Chondrocyte (in vitro differentiated cells): ENCODE data around the gene STK32B. TPM values are rescaled to one million over a fixed set of nuclear protein-coding genes. Genes with fewer than 3 reads are reported as not detected.

Experiments
- DNase-seq: peaks from one replicate; pipeline ENCODE4 v3.0.0; 2021; ENCODE audit warnings: mixed read lengths, low spot score
- H3K27ac Mint-ChIP-seq: one replicate; pipeline ENCODE4 v1.8.0; 2021; ENCODE audit warnings: mild to moderate bottlenecking, moderate library complexity, mixed read lengths; ENCODE audit not compliant: unreplicated experiment
- H3K27me3 Mint-ChIP-seq: 2 replicates; pipeline ENCODE4 v1.8.0; 2021; ENCODE audit warnings: low read depth, mixed read lengths
- H3K36me3 Mint-ChIP-seq: 2 replicates; pipeline ENCODE4 v1.8.0; 2021; ENCODE audit warnings: low read depth, mixed read lengths
- H3K4me1 Mint-ChIP-seq: 2 replicates; pipeline ENCODE4 v1.8.0; 2021; ENCODE audit warnings: low read depth, mild to moderate bottlenecking, mixed read lengths
- H3K4me3 Mint-ChIP-seq: one replicate; pipeline ENCODE4 v1.8.0; 2021; ENCODE audit warnings: mild to moderate bottlenecking, moderate library complexity, mixed read lengths; ENCODE audit not compliant: unreplicated experiment
- H3K9me3 Mint-ChIP-seq: 2 replicates; pipeline ENCODE4 v1.8.0; 2021; ENCODE audit warnings: low read depth, mixed read lengths
- total RNA-seq: library from RNA; stranded (reverse); gene quantifications from 3 replicates; pipeline ENCODE4 v1.2.1, GENCODE V29; 2021
- TF ChIP-seq, protein P1 (sequence below): fragments of 200-600 bp; sonication (generic); IDR thresholded peaks from 2 replicates; pipeline ENCODE4 v1.5.0; 2021; ENCODE audit warnings: antibody characterized with exemption, mild to moderate bottlenecking, moderate library complexity

The STK32B gene
- total RNA-seq, 1 donor from 2014 or later, result 14.2 TPM

DNA sequence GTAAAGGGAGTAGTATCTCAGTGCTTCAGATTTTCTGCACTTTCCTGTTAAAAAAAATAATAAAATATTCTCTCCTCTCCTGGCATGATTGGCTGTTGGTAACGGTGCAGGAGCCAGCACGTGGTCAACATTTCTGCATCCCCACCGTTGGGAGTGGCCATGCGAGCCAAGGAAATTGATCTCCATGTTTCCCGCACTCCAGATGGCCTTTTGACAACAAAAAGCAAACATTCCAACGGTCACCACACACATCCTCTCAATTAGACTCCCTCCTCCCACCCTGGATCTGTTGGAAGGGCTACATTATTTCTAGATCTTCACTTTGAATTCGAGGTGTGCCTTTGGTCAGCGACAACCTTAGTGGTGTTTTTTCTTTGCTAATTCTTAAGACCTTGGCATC, 45.0 kb downstream of the STK32B start:
- peaks cover 2% of the 10 kb centered on the region for H3K36me3 Mint-ChIP-seq

DNA sequence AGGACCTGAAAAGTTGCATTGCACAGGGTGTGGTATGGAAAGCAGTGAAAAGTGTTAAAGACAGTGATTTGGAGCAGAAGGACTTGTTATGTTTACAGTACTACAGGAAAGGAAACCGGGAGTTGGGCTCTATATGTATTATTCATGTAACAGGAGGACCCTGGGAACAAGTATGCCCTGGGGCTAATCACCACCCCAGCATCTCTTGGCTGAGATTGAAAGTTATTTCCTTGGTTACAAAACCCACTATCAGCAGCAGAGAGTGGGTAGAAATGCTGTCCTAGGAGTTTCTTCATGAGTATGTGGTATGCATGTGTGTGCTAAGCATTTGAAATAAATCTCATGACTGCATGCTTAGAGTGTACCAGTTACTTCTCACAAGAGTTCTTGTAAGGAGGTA, 46.9 kb downstream of the STK32B start:
- H3K4me3 Mint-ChIP-seq, result no peak overlapping the region
- H3K36me3 Mint-ChIP-seq, result no peaks in the 10 kb centered on the region
- peaks cover 6% of the 10 kb centered on the region for H3K9me3 Mint-ChIP-seq
- H3K27ac Mint-ChIP-seq, result peak overlapping the region; percentile 8
- TF ChIP-seq, protein P1, sequence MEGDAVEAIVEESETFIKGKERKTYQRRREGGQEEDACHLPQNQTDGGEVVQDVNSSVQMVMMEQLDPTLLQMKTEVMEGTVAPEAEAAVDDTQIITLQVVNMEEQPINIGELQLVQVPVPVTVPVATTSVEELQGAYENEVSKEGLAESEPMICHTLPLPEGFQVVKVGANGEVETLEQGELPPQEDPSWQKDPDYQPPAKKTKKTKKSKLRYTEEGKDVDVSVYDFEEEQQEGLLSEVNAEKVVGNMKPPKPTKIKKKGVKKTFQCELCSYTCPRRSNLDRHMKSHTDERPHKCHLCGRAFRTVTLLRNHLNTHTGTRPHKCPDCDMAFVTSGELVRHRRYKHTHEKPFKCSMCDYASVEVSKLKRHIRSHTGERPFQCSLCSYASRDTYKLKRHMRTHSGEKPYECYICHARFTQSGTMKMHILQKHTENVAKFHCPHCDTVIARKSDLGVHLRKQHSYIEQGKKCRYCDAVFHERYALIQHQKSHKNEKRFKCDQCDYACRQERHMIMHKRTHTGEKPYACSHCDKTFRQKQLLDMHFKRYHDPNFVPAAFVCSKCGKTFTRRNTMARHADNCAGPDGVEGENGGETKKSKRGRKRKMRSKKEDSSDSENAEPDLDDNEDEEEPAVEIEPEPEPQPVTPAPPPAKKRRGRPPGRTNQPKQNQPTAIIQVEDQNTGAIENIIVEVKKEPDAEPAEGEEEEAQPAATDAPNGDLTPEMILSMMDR, result no peak
- peaks cover 35% of the 10 kb centered on the region for H3K4me1 Mint-ChIP-seq
- no peak for DNase-seq
- no peaks in the 10 kb centered on the region for H3K27me3 Mint-ChIP-seq

More for the DNA sequence above, 45.0 kb downstream of the STK32B start:
- DNase-seq, result no peak
- H3K4me3 Mint-ChIP-seq, result no peak overlapping the region
- no peak overlapping the region for H3K27ac Mint-ChIP-seq
- H3K4me1 Mint-ChIP-seq, result peaks cover 35% of the 10 kb centered on the region
- peaks cover 6% of the 10 kb centered on the region for H3K9me3 Mint-ChIP-seq
- TF ChIP-seq, protein P1, result no peak
- H3K27me3 Mint-ChIP-seq, result no peaks in the 10 kb centered on the region

DNA sequence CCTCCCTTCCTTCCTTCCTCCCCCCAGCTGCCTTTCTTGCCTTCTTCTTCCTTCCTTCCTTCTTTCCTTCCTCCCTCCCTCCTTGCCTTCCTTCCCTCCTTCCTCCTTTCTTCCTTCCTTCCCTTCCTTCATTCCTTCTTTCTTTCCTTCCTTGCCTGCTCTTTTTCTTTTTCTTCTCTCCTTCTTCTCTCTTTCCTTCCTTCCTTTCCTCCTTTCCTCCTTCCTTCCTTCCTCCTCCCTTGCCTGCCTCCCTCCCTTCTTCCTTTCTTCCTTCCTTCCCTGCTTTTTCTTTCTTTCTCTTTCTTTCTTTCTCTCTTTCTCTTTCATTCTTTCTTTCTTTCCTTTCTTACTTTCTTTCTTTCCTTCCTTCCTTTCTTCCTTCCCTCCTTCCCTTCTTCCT, 49.1 kb downstream of the STK32B start:
- no peak overlapping the region for H3K4me3 Mint-ChIP-seq
- no peak overlapping the region for H3K27ac Mint-ChIP-seq
- H3K27me3 Mint-ChIP-seq, result no peaks in the 10 kb centered on the region
- peaks cover 6% of the 10 kb centered on the region for H3K9me3 Mint-ChIP-seq
- TF ChIP-seq, protein P1, result no peak
- DNase-seq, result no peak
- peaks cover 35% of the 10 kb centered on the region for H3K4me1 Mint-ChIP-seq
- H3K36me3 Mint-ChIP-seq, result no peaks in the 10 kb centered on the region

DNA sequence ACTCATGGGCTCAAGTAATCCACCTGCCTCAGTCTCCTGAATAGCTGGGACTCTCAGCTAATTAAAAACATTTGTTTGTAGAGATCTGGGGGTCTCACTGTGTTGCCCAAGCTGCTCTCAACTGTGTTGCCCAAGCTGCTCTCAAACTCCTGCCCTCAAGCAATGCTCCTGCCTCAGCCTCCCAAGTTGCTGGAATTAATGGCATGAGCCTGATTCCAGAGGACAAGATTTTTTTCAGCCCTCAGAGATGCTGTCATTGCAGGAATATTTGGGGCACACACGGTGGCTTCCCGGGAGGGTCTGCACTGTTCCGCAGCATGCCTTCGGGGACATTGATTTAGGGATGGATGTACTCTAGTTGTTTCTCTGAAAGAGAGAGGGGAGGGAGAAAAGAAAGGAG, 49.7 kb downstream of the STK32B start:
- no peaks in the 10 kb centered on the region for H3K36me3 Mint-ChIP-seq
- TF ChIP-seq, protein P1, result no peak
- no peak for DNase-seq
- peaks cover 30% of the 10 kb centered on the region for H3K4me1 Mint-ChIP-seq
- no peaks in the 10 kb centered on the region for H3K27me3 Mint-ChIP-seq
- H3K27ac Mint-ChIP-seq, result no peak overlapping the region
- H3K4me3 Mint-ChIP-seq, result no peak overlapping the region
- H3K9me3 Mint-ChIP-seq, result peaks cover 6% of the 10 kb centered on the region

DNA sequence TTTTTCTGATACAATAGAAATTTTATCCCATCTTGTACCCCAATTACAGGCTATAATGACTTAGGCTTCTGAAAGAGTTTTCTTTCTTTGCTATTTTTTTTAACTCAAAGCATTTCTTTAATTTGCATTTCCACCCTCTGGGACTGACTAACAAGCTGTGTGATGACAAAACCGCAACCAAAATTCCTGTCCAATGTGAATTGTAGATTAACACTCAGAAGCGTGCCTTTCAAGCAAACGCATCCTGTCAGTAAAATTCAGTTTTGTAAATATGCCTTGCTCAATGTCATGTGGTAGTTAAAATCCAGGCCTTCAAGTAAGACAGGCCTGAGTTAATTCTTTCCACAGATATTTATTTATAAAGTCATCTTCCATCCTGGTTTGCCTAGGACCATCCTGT, 50.3 kb downstream of the STK32B start:
- no peak overlapping the region for H3K27ac Mint-ChIP-seq
- TF ChIP-seq, protein P1, result no peak

More for the DNA sequence above, 50.3 kb downstream of the STK32B start:
- Mint-ChIP-seq H3K27me3 (no peaks in the 10 kb centered on the region), H3K36me3 (no peaks in the 10 kb centered on the region), H3K9me3 (peaks cover 6% of the 10 kb centered on the region), H3K4me1 (peaks cover 24% of the 10 kb centered on the region), H3K4me3 (no peak overlapping the region)
- no peak for DNase-seq
